Kidney (tissue), 14 donors: Measurements from ENCODE around the gene KIAA1671. TPM values are rescaled to one million over a fixed set of nuclear protein-coding genes. Genes with fewer than 3 reads are reported as not detected.
A peak's percentile ranks its signal among the peaks of the same experiment; 100 is the strongest.

ENCODE experiments used
- DNase-seq, 5 donors: peaks; one replicate each; pipeline ENCODE4 v3.0.0-alpha.2; 2013 to 2020
- FAIRE-seq: peaks from 2 replicates; lab custom pipeline; 2012; peaks lifted over from hg19 to GRCh38; lab: Jason Lieb, UNC
- H3K27ac ChIP-seq, 2 donors: one replicate each; pipeline ENCODE4 v1.7.0; 2013; ENCODE audit warnings: low read depth in 2 of 2, low read length in 2 of 2, inconsistent platforms in 1 of 2
- H3K27me3 ChIP-seq: one replicate; pipeline ENCODE4 v1.7.1; 2013; ENCODE audit warnings: low read length, inconsistent platforms; ENCODE audit not compliant: control insufficient read depth, insufficient read depth
- H3K36me3 ChIP-seq, 3 donors: one replicate each; pipeline versions ENCODE4 v1.7.0 to v1.7.1; 2013; ENCODE audit warnings: low read length in 3 of 3, control low read depth in 1 of 3, inconsistent platforms in 1 of 3; ENCODE audit not compliant: insufficient read depth in 3 of 3, control insufficient read depth in 2 of 3
- H3K4me1 ChIP-seq, 3 donors: one replicate each; pipeline versions ENCODE4 v1.7.0 to v1.7.1; 2013; ENCODE audit warnings: low read length in 3 of 3, inconsistent platforms in 1 of 3, low read depth in 1 of 3; ENCODE audit not compliant: control insufficient read depth in 2 of 3, insufficient read depth in 2 of 3
- H3K4me3 ChIP-seq, 3 donors: one replicate each; pipeline versions ENCODE4 v1.7.0 to v1.8.1; 2013; ENCODE audit warnings: low read length in 3 of 3, control low read depth in 1 of 3, inconsistent platforms in 1 of 3
- H3K9ac ChIP-seq, 3 donors: one replicate each; pipeline versions ENCODE4 v1.7.0 to v1.7.1; 2013; ENCODE audit warnings: low read length in 3 of 3, control low read depth in 1 of 3, inconsistent platforms in 1 of 3
- H3K9me3 ChIP-seq, 3 donors: one replicate each; pipeline versions ENCODE4 v1.7.0 to v1.7.1; 2013; ENCODE audit warnings: low read length in 3 of 3, control low read depth in 1 of 3, inconsistent platforms in 1 of 3; ENCODE audit not compliant: control insufficient read depth in 2 of 3, insufficient read depth in 1 of 3
- CTCF ChIP-seq: IDR thresholded peaks from 3 replicates; pipeline ENCODE4 v1.5.1; 2012; ENCODE audit warnings: mild to moderate bottlenecking, moderate library complexity, borderline replicate concordance; ENCODE audit not compliant: insufficient read depth; ENCODE audit errors: extremely low read depth
- intact Hi-C: fragments of 100-400 bp; cut with DNase I; formaldehyde crosslinking; loops from one replicate; pipeline ENCODE4 v1.11.1; 2022
- polyA plus RNA-seq: library from polyadenylated mRNA; stranded (reverse); fragments of 350-450 nt; fragmentation: Illumina TruSeq; extraction: RNeasy Lipid Tissue Mini Kit (QIAGEN cat#74804); gene quantifications from one replicate; pipeline ENCODE4 v1.2.3, GENCODE V29; 2014; ENCODE audit warnings: low read depth, low replicate concordance; ENCODE audit not compliant: insufficient read depth
- total RNA-seq: library from RNA; stranded (reverse); fragmentation: NEBNext Ultra II Directional; extraction: Animal tissue kit (Norgen Biotek cat#: 25700); gene quantifications from one replicate; pipeline ENCODE4 v1.2.1, GENCODE V29; 2021
- donor health status: control.
- donor health status: control.
- donor health status: control.
- donor health status: control.
- donor health status: control.
- donor health status: DM: yes; HTN: yes; CAD: no.
- donor health status: Normal renal cell carcinoma (clear cell type).

The KIAA1671 gene
- total and polyA plus RNA-seq, 2 donors from 2014 or later, result 7.3 to 65.2 TPM

- intact Hi-C loops, result no loop called here
- Histone ChIP-seq H3K9ac (no peak overlapping the region), H3K27ac (no peak overlapping the region), H3K9me3 (no peaks in the 10 kb centered on the region), H3K36me3 (no peaks in the 10 kb centered on the region), H3K4me1 (peaks cover 0 to 16% (median 11%) of the 10 kb centered on the region in 3 donors), H3K27me3 (no peaks in the 10 kb centered on the region), H3K4me3 (no peak overlapping the region)
- TF ChIP-seq CTCF, result no peak
- FAIRE-seq (no peak), DNase-seq (no peak)
These were observed 132.0 kb downstream of the KIAA1671 start for GRCh38 chr22:25084405-25085107.

GRCh38 chr22:25085156-25085555, 132.6 kb downstream of the KIAA1671 start:
- intact Hi-C loops, result no loop called here
- Histone ChIP-seq H3K27ac (no peak overlapping the region), H3K9me3 (no peaks in the 10 kb centered on the region), H3K4me3 (no peak overlapping the region), H3K36me3 (no peaks in the 10 kb centered on the region), H3K4me1 (peaks cover 0 to 16% (median 11%) of the 10 kb centered on the region in 3 donors), H3K9ac (no peak overlapping the region), H3K27me3 (no peaks in the 10 kb centered on the region)
- FAIRE-seq (no peak), DNase-seq (no peak)
- TF ChIP-seq CTCF, result no peak

GRCh38 chr22:25085930-25086901, 133.7 kb downstream of the KIAA1671 start:
- no peak for TF ChIP-seq CTCF
- H3K36me3 ChIP-seq, result no peaks in the 10 kb centered on the region
- FAIRE-seq, result no peak

More at GRCh38 chr22:25085930-25086901, 133.7 kb downstream of the KIAA1671 start:
- Histone ChIP-seq H3K27me3 (no peaks in the 10 kb centered on the region), H3K27ac (no peak overlapping the region), H3K9ac (no peak overlapping the region), H3K4me3 (no peak overlapping the region), H3K4me1 (peaks cover 0 to 18% (median 11%) of the 10 kb centered on the region in 3 donors), H3K9me3 (no peaks in the 10 kb centered on the region)
- intact Hi-C loops, result no loop called here
- DNase-seq, result peak; percentile 46 to 86 (median 54)
